Fibroblast of villous mesenchyme (primary cell): Measurements from ENCODE around the gene RASGRF1. TPM values are rescaled to one million over a fixed set of nuclear protein-coding genes. Genes with fewer than 3 reads are reported as not detected.

Experiments
- DNase-seq: peaks from one replicate; pipeline ENCODE4 v3.0.0-alpha.2; 2010; ENCODE audit warnings: low read depth
- H3K4me3 ChIP-seq: 2 replicates; pipeline ENCODE4 v1.5.1; 2011; ENCODE audit warnings: low read depth, mild to moderate bottlenecking, low read length
- CTCF ChIP-seq: IDR thresholded peaks from 2 replicates; pipeline ENCODE4 v1.5.1; 2012; ENCODE audit warnings: low read depth, mild to moderate bottlenecking, low read length; ENCODE audit not compliant: insufficient read depth
- total RNA-seq: library from RNA; depleted of rRNA; stranded (reverse); fragments of >200 nt; gene quantifications from 2 replicates; pipeline ENCODE4 v1.2.3, GENCODE V29; 2012

The RASGRF1 gene
- total RNA-seq, 1 donor = 0.43 TPM

- H3K4me3 ChIP-seq = no peak overlapping the region
- no peak for DNase-seq
- no peak for TF ChIP-seq CTCF
Measured at GRCh38 chr15:79045041-79045440, 45.5 kb downstream of the RASGRF1 start.

- no peak for TF ChIP-seq CTCF
- no peak overlapping the region for H3K4me3 ChIP-seq
- no peak for DNase-seq
Measured at GRCh38 chr15:79042213-79042928, 48.2 kb downstream of the RASGRF1 start.

- H3K4me3 ChIP-seq = no peak overlapping the region
- DNase-seq = no peak
Measured at GRCh38 chr15:79041601-79042168, 48.9 kb downstream of the RASGRF1 start.

GRCh38 chr15:79037848-79038247 lies 52.7 kb downstream of the RASGRF1 start:
- no peak for TF ChIP-seq CTCF
- no peak for DNase-seq

More at GRCh38 chr15:79041601-79042168, 48.9 kb downstream of the RASGRF1 start:
- no peak for TF ChIP-seq CTCF

GRCh38 chr15:79036323-79036722 lies 54.3 kb downstream of the RASGRF1 start:
- no peak overlapping the region for H3K4me3 ChIP-seq
- TF ChIP-seq CTCF = no peak
- no peak for DNase-seq

More at GRCh38 chr15:79037848-79038247, 52.7 kb downstream of the RASGRF1 start:
- no peak overlapping the region for H3K4me3 ChIP-seq

- DNase-seq = no peak
- TF ChIP-seq CTCF = no peak
- no peak overlapping the region for H3K4me3 ChIP-seq
Measured at GRCh38 chr15:79035814-79036213, 54.8 kb downstream of the RASGRF1 start.
